Stimulated activated CD4-positive, alpha-beta T cell treated with anti-CD3 and anti-CD28 coated beads, Interleukin-15, amount 100 ng/mL, for 48 hours (primary cell): ENCODE data around the gene MAP1B.

Source experiments
- DNase-seq, 2 donors: peaks; one replicate each; pipeline ENCODE4 v3.0.0-alpha.2; 2020; ENCODE audit warnings: low read depth in 2 of 2

Gene MAP1B

DNA sequence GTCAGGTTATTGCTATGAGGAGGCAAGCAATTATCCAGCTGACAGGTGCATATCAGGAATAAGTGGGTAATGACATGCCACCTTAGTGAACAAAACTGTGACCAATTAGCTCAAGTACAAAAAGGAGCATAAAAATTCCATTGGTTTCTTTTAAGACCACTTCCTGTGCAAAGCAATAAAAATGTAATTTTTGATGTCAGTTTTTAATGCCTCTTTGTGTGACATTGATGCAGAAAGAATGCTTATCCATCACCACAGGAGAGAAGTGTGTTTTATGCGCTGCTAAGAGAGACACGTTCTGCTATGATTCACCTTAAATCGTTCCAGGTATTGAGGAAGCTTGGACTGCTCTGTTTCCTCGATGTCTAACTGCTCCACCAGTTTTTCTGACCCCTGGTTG, 116.1 kb downstream of the MAP1B start:
- no peak for DNase-seq

DNA sequence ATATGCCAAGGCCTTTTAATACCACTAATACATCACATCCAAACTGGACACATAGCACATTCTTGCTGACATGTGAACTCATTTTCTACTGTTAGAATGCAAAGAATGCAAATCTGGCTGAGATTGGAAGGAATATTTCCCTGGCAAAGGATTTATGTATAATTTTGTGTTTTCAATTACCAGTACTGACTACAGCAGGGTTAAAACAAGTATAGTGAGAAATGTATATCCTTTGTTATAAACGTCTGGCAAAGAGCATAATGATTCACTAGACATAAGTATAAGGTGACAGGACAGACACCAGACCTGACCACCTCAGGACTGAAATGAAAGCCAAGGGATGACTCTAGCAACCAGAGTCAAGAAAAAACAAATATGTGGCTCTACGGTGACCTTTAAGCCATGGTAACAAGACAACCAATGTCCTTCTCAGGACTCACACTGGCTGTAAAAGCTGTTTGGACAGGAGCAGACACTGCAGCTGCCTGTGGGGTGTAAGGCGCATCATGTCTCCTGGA, 117.7 kb downstream of the MAP1B start:
- DNase-seq: no peak

DNA sequence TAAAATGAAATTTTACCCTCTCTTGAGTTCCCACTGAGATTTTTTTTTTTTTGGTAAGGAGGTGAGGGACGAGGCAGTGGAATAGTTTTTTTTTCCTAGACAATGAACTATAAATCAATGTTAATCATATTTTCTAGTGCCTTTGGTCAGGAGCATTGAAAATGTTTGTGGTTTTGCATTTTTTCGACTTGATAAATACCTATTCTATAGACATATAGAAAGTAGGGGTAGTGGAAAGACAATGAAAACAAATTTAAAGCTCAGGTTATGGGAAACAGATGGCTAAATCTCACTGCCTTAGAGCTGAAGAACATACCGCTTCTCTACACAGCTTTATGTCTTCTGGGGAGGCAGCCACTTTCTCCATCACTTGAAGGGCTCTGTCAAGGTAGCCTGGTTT, 118.5 kb downstream of the MAP1B start:
- DNase-seq: no peak

GRCh38 chr5:72226950-72227349, 119.7 kb downstream of the MAP1B start:
- no peak for DNase-seq

- DNase-seq: no peak
Observed at GRCh38 chr5:72228960-72229359, 121.7 kb downstream of the MAP1B start.

DNA sequence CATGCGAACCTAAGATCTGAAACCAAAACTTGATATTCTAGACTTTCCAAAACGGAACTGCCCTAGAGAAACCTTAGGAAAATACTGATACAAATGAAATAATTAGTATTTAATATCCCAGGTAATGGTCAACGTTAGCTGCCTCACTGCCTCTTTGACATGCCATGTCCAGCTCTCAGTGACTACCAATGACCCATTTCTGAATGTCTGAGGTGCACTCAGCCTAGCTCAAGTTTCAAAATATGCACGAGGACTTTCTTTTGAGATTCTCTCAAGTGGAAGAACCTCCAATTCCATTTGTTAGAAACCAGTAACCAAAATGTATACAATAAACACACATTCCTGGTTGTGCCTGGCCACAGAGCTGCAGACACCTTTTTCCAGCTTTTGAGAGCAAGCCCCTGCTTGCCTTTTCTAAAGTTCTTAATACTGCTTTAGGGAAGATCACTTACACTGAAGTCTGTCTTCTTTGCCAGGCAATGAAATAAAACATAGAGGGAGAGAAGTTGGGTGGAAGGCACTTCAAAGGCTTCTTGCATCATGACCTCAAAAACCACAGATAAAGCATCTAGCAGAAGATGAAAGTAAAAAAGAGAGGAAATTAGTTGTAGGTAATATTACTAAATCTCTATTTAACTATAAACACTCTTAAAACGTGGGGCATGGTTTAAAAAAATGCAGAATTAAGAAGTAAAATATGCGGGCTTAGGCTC, 124.9 kb downstream of the MAP1B start:
- no peak for DNase-seq

DNA sequence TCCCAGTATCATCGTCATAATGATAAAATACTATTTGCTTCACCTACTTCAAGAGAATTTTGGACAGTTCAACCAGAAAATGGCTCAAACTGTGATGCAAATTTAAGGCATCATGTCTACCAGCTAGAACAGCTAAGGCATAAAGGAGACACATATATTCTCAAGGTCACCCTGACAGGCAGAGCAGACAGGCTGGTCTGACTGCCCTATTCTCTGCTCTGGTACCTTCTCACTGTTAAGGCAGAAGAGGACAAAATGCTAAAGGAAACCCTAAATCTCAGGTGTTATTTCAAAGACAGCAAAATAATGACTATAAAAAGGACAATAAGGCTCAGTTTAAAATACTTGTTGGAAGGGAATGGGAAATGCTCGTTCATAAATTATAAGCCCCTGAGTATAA, 125.6 kb downstream of the MAP1B start:
- no peak for DNase-seq

DNA sequence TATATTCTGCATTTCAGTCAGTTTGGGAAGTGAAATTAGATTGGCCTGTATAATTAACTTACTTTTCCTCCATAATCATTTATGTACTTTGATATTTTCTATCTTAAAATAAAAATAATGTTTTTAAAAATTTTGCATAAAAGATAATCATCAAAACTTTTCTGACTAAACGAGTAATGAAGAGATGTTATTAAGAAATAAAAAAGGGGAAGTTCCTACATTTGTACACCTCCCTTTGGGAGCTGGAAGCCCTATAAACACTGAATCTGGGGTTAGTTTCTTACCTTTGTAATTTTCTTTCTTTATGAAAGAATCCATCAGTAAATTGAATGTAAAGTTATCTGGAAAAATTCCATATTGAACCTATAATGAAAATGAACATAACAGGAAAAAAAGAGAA, 126.6 kb downstream of the MAP1B start:
- DNase-seq: no peak

- DNase-seq: no peak
Observed at GRCh38 chr5:72234265-72234700, 127.0 kb downstream of the MAP1B start.

DNA sequence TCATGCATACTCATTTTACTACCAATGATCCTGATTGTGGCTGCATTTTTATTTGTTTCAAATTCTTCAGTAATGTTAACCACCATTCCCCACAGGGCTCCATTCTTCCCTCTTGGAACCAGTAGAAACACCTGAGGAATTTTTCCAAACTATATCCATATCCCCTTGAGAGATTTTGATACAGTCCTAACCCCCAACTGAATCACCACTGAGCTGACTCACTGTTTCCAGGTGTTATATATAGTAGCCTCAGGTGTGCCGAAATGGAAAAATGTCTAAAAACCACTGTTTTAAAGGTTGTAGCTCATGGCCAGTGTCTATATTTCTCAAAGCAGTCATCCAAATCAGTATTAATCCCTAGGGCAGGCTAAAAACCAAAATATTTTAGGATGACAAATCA, 127.6 kb downstream of the MAP1B start:
- no peak for DNase-seq

- no peak for DNase-seq
Observed at GRCh38 chr5:72235725-72236124, 128.4 kb downstream of the MAP1B start.

DNA sequence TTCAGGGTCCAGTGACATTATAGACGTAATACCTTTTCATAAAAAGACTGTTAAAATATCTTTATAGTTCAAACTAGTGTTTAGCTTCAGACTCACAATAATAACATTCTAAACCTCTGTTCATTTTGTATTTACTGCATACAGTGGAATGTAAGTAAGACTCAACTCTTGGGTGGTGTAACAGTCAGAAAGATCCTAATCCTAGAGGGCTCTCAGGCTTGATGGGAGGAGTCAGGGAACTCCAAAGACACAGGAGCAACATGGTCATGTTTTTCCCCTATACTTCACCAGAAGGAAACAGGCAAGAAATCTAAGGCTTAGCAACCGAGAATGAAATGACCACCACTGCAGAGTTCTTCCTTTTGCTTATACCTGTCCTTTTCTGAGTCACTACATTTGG, 130.1 kb downstream of the MAP1B start:
- no peak for DNase-seq

DNA sequence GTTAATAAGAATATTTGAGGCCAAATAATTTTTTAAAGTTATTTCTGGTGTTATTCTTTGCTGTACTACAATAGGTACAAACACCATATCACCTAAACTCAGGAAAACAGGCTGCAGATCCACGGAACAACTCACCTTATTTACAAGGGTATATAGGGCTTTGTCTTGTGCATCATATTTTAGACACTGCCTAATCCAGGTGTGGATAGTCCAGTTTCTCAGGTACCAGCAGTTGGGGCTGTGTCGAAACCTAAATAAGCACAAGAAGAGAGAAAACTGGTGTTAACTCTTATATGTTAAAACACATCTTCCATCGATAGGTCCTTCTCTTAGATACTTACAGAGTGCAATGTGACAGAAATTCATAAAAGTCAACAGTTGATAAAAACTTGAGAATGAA, 130.6 kb downstream of the MAP1B start:
- DNase-seq: no peak

- DNase-seq: no peak
Observed at GRCh38 chr5:72238712-72239445, 131.6 kb downstream of the MAP1B start.

- no peak for DNase-seq
Observed at GRCh38 chr5:72241346-72242003, 134.2 kb downstream of the MAP1B start.

- no peak for DNase-seq
Observed at GRCh38 chr5:72242796-72243475, 135.7 kb downstream of the MAP1B start.

DNA sequence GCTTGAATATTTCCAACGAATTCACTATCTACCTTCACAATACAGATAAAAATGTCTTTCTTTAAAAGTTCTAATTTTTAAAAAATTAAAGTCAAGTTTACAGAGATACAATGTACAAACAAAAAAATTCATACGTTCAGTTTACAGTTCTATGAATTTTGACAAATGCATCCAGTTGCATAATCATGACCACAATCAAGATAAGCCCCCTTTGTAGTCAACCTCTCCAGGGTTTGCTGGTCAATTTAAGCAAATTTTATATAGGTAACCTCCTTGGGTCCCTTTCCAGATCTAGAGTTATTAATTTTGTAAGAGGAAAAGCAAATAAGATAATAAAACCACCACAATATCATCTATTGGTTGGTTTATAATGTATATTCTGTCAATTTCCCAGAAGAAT, 136.4 kb downstream of the MAP1B start:
- no peak for DNase-seq

GRCh38 chr5:72244862-72245371, 137.6 kb downstream of the MAP1B start:
- DNase-seq: no peak

- no peak for DNase-seq
Observed at GRCh38 chr5:72245546-72245945, 138.3 kb downstream of the MAP1B start.

DNA sequence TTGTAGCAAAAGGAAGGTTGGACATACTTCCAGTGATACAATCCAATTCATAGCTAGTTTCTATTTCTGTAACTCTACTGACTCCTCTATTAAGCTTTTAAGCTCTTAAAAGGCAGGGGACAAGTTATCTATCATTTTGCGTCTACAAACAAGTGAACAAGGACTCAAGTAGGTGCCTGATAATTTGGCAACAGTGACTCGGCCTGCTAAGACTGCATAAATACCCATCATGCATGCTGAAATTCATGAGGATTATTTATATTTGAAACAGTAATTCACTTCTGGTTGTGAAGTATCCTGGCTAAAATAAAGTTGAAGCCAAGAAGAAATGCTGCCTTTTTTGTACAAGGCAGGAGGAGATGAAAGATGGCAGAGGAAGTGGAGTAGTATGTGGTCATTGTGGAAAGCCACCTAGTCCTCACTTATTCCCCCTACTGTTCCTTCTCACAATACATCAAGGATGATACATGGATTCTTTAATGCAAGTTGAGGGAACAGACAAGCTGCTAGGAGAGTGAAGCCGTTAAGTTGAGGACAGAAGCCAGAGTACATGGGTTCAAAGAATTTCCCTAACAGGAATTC, 138.8 kb downstream of the MAP1B start:
- no peak for DNase-seq

- no peak for DNase-seq
Observed at GRCh38 chr5:72246954-72247442, 139.7 kb downstream of the MAP1B start.
